KMS-11 (cell line): Measurements from ENCODE around the gene RMI2.

Experiments used
- H2AFZ ChIP-seq: fragments of 200-600 bp; sonication (generic); 2 replicates; pipeline ENCODE4 v1.6.1; 2016; ENCODE audit warnings: antibody characterized with exemption, mixed run types, low read depth
- H3K27ac ChIP-seq: fragments of 200-600 bp; sonication (generic); 2 replicates; pipeline ENCODE4 v1.6.1; 2016; ENCODE audit warnings: mild to moderate bottlenecking, mixed run types
- H3K27me3 ChIP-seq: fragments of 200-600 bp; sonication (generic); 2 replicates; pipeline ENCODE4 v1.6.1; 2017; ENCODE audit warnings: mild to moderate bottlenecking, low read depth, mixed run types, moderate library complexity; ENCODE audit not compliant: insufficient read depth
- H3K36me3 ChIP-seq: fragments of 200-600 bp; sonication (generic); 2 replicates; pipeline ENCODE4 v1.6.1; 2017; ENCODE audit warnings: mild to moderate bottlenecking, mixed run types; ENCODE audit not compliant: insufficient read depth
- H3K4me1 ChIP-seq: fragments of 200-600 bp; sonication (generic); 2 replicates; pipeline ENCODE4 v1.6.1; 2016; ENCODE audit warnings: mild to moderate bottlenecking, low read depth, mixed run types; ENCODE audit not compliant: poor library complexity, severe bottlenecking
- H3K4me2 ChIP-seq: fragments of 200-600 bp; sonication (generic); 2 replicates; pipeline ENCODE4 v1.7.0; 2016; ENCODE audit warnings: mild to moderate bottlenecking, mixed run types
- H3K4me3 ChIP-seq: fragments of 200-600 bp; sonication (generic); IDR thresholded peaks from 2 replicates; pipeline ENCODE4 v1.6.1; 2017; ENCODE audit warnings: low read depth, low read length, mixed read lengths; ENCODE audit not compliant: insufficient read depth
- H3K79me2 ChIP-seq: fragments of 200-600 bp; sonication (generic); 2 replicates; pipeline ENCODE4 v1.6.1; 2016; ENCODE audit warnings: low read depth, mixed run types; ENCODE audit not compliant: insufficient read depth
- H3K9ac ChIP-seq: fragments of 200-600 bp; sonication (generic); 2 replicates; pipeline ENCODE4 v1.6.1; 2016; ENCODE audit warnings: mild to moderate bottlenecking, mixed run types
- H4K20me1 ChIP-seq: fragments of 200-600 bp; sonication (generic); 2 replicates; pipeline ENCODE4 v1.6.1; 2016; ENCODE audit warnings: mild to moderate bottlenecking, mixed run types; ENCODE audit not compliant: insufficient read depth
- CTCF ChIP-seq: fragments of 200-600 bp; sonication (generic); conservative IDR thresholded peaks from 2 replicates; pipeline ENCODE4 v1.6.1; 2017; ENCODE audit warnings: low read depth, mild to moderate bottlenecking, antibody characterized with exemption, low read length, moderate library complexity, mixed read lengths

The RMI2 gene

GRCh38 chr16:11333702-11334101 is 11.6 kb upstream of the RMI2 start:
- H3K4me3 ChIP-seq: no peak overlapping the region
- no peak overlapping the region for H2AFZ ChIP-seq
- peaks cover 18% of the 10 kb centered on the region for H3K4me1 ChIP-seq
- H3K36me3 ChIP-seq: no peaks in the 10 kb centered on the region
- TF ChIP-seq CTCF: no peak
- H4K20me1 ChIP-seq: no peaks in the 10 kb centered on the region
- peaks cover 4% of the 10 kb centered on the region; the same call in 1 of the 2 replicates for H3K27me3 ChIP-seq
- no peak overlapping the region for H3K27ac ChIP-seq
- no peak overlapping the region for H3K9ac ChIP-seq
- no peak overlapping the region for H3K4me2 ChIP-seq
- no peaks in the 10 kb centered on the region for H3K79me2 ChIP-seq

- Histone ChIP-seq H3K4me1 (peaks cover 6% of the 10 kb centered on the region), H3K27ac (no peak overlapping the region), H2AFZ (no peak overlapping the region), H3K9ac (no peak overlapping the region), H3K4me2 (no peak overlapping the region), H3K27me3 (peaks cover 4% of the 10 kb centered on the region; the same call in 1 of the 2 replicates), H3K79me2 (no peaks in the 10 kb centered on the region), H4K20me1 (no peaks in the 10 kb centered on the region), H3K36me3 (no peaks in the 10 kb centered on the region), H3K4me3 (no peak overlapping the region)
- no peak for TF ChIP-seq CTCF
Measured at GRCh38 chr16:11334831-11335404, 10.3 kb upstream of the RMI2 start.

GRCh38 chr16:11339075-11339474 is 6.2 kb upstream of the RMI2 start:
- H3K4me3 ChIP-seq: no peak overlapping the region
- no peaks in the 10 kb centered on the region for H3K4me1 ChIP-seq
- H2AFZ ChIP-seq: no peak overlapping the region
- H3K27me3 ChIP-seq: no peaks in the 10 kb centered on the region
- no peaks in the 10 kb centered on the region for H3K36me3 ChIP-seq
- H3K79me2 ChIP-seq: no peaks in the 10 kb centered on the region
- TF ChIP-seq CTCF: no peak
- no peak overlapping the region for H3K27ac ChIP-seq
- H3K9ac ChIP-seq: no peak overlapping the region
- H3K4me2 ChIP-seq: no peak overlapping the region
- H4K20me1 ChIP-seq: no peaks in the 10 kb centered on the region

- H3K9ac ChIP-seq: no peak overlapping the region
- H3K36me3 ChIP-seq: no peaks in the 10 kb centered on the region
- H3K4me2 ChIP-seq: no peak overlapping the region
- H4K20me1 ChIP-seq: no peaks in the 10 kb centered on the region
- TF ChIP-seq CTCF: no peak
- peaks cover 7% of the 10 kb centered on the region for H3K4me1 ChIP-seq
- H3K27ac ChIP-seq: no peak overlapping the region
- H3K79me2 ChIP-seq: peaks cover under 1% of the 10 kb centered on the region; the same call in 1 of the 2 replicates
- no peak overlapping the region for H3K4me3 ChIP-seq
- H3K27me3 ChIP-seq: no peaks in the 10 kb centered on the region
- no peak overlapping the region for H2AFZ ChIP-seq
Measured at GRCh38 chr16:11340710-11341109, 4.5 kb upstream of the RMI2 start.
